Stimulated activated CD8-positive, alpha-beta memory T cell treated with anti-CD3 and anti-CD28 coated beads, Interleukin-15, amount 100 ng/mL, for 48 hours (primary cell): Measurements from ENCODE around the gene NTN3.

ENCODE experiments used
- DNase-seq, 2 donors: peaks; one replicate each; pipeline ENCODE4 v3.0.0-alpha.2; 2020; ENCODE audit warnings: low read depth in 2 of 2

The NTN3 gene

GRCh38 chr16:2514333-2515179 is 43.5 kb downstream of the NTN3 start:
- no peak for DNase-seq

GRCh38 chr16:2515180-2515851 is 44.2 kb downstream of the NTN3 start:
- DNase-seq: no peak

- DNase-seq: no peak
Measured at GRCh38 chr16:2516391-2517240, 45.5 kb downstream of the NTN3 start.

GRCh38 chr16:2517954-2518605 is 47.0 kb downstream of the NTN3 start:
- no peak for DNase-seq

- no peak for DNase-seq
Measured at GRCh38 chr16:2518823-2519710, 48.0 kb downstream of the NTN3 start.

- no peak for DNase-seq
Measured at GRCh38 chr16:2519711-2520080, 48.6 kb downstream of the NTN3 start.

- DNase-seq: peak; percentile 78 to 83
Measured at GRCh38 chr16:2520097-2520783, 49.1 kb downstream of the NTN3 start, which contains the start of gene AMDHD2. TSS of gene AMDHD2 (plus strand) at chr16:2520371. CDS start at chr16:2520459, 88 bp downstream.

- DNase-seq: no peak
Measured at GRCh38 chr16:2520784-2521531, 49.9 kb downstream of the NTN3 start.
